WERI-Rb-1 (cell line): ENCODE data around the gene TNRC6A.

ENCODE experiments used
- DNase-seq: peaks from one replicate; pipeline ENCODE4 v3.0.0-alpha.2; 2020
- H3K27ac ChIP-seq: fragments of 250-450 bp; sonication (Bioruptor Pico); 2 replicates; pipeline ENCODE4 v1.5.1; 2020; ENCODE audit warnings: mild to moderate bottlenecking, moderate library complexity
- H3K27me3 ChIP-seq: fragments of 250-450 bp; sonication (Bioruptor Pico); 2 replicates; pipeline ENCODE4 v1.5.1; 2021; ENCODE audit warnings: mild to moderate bottlenecking, low read depth, moderate library complexity; ENCODE audit not compliant: insufficient read depth, severe bottlenecking
- H3K36me3 ChIP-seq: fragments of 250-450 bp; sonication (Bioruptor Pico); 2 replicates; pipeline ENCODE4 v1.5.1; 2020; ENCODE audit warnings: mild to moderate bottlenecking, moderate library complexity
- H3K4me3 ChIP-seq: 2 replicates; pipeline ENCODE4 v1.5.1; 2011; ENCODE audit warnings: low read depth, mild to moderate bottlenecking, control low read depth, low read length
- H3K9me3 ChIP-seq: fragments of 250-450 bp; sonication (Bioruptor Pico); 2 replicates; pipeline ENCODE4 v1.5.1; 2021; ENCODE audit warnings: mild to moderate bottlenecking, moderate library complexity; ENCODE audit not compliant: severe bottlenecking
- CTCF ChIP-seq: IDR thresholded peaks from 2 replicates; pipeline ENCODE4 v1.5.1; 2011; ENCODE audit warnings: low read depth, mild to moderate bottlenecking, control low read depth, inconsistent platforms, low read length

TNRC6A gene

GRCh38 chr16:24729951-24730815 lies 732 bp downstream of the TNRC6A start:
- peak; percentile 43 for DNase-seq
- Histone ChIP-seq H3K27me3 (no peaks in the 10 kb centered on the region), H3K27ac (peak overlapping the region; percentile 87), H3K36me3 (peaks cover 37% of the 10 kb centered on the region), H3K4me3 (peak overlapping the region; percentile 98), H3K9me3 (no peaks in the 10 kb centered on the region)
- TF ChIP-seq CTCF, result no peak

GRCh38 chr16:24730914-24731313 lies 1.5 kb downstream of the TNRC6A start:
- peak overlapping the region; percentile 98 for H3K4me3 ChIP-seq
- no peak for TF ChIP-seq CTCF
- no peaks in the 10 kb centered on the region for H3K27me3 ChIP-seq
- DNase-seq, result no peak
- no peaks in the 10 kb centered on the region for H3K9me3 ChIP-seq
- H3K27ac ChIP-seq, result no peak overlapping the region
- H3K36me3 ChIP-seq, result peaks cover 40% of the 10 kb centered on the region

GRCh38 chr16:24731722-24732419 lies 2.4 kb downstream of the TNRC6A start:
- no peaks in the 10 kb centered on the region for H3K27me3 ChIP-seq
- no peak overlapping the region for H3K27ac ChIP-seq
- H3K36me3 ChIP-seq, result peaks cover 40% of the 10 kb centered on the region
- no peak for TF ChIP-seq CTCF
- no peaks in the 10 kb centered on the region for H3K9me3 ChIP-seq
- DNase-seq, result no peak
- no peak overlapping the region for H3K4me3 ChIP-seq

GRCh38 chr16:24734382-24734781 lies 4.9 kb downstream of the TNRC6A start:
- DNase-seq, result no peak
- Histone ChIP-seq H3K9me3 (no peaks in the 10 kb centered on the region), H3K27me3 (no peaks in the 10 kb centered on the region), H3K27ac (no peak overlapping the region), H3K36me3 (peaks cover 47% of the 10 kb centered on the region), H3K4me3 (no peak overlapping the region)
- TF ChIP-seq CTCF, result no peak

GRCh38 chr16:24736758-24737157 lies 7.3 kb downstream of the TNRC6A start:
- no peak for DNase-seq
- Histone ChIP-seq H3K9me3 (no peaks in the 10 kb centered on the region), H3K27me3 (no peaks in the 10 kb centered on the region), H3K4me3 (no peak overlapping the region), H3K27ac (no peak overlapping the region), H3K36me3 (peaks cover 50% of the 10 kb centered on the region)
- TF ChIP-seq CTCF, result no peak
